Measurements from ENCODE around the gene FAM193A.

The FAM193A gene

DNA sequence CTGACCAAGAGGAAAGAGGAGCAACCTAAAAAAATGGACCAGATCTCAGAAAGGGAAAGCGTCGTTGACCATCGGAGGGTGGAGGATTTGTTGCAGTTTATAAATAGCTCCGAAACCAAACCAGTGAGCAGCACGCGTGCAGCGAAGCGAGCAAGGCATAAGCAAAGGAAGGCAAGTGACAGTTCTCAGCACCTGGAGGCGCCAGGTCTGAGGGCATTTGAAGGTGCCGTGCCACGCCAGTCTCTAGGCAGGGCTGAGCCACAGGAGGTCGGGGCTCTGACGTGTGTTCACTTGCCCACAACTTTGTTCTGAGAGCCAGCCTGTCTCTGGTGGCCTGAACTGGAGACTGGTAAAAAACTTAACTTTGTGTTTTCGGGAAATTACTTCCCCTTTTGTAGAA, 160.0 kb downstream of the FAM193A start:
- H3K4me3 ChIP-seq = no peak overlapping the region
- TF ChIP-seq EZH2 (IDR thresholded peaks at IDR 0.05) = no peak
- H3K9me3 ChIP-seq (ENCODE audit: low read depth, low read length) = no peaks in the 10 kb centered on the region
- H3K27ac ChIP-seq = no peak overlapping the region
- peaks cover 93% of the 10 kb centered on the region for H3K36me3 ChIP-seq (ENCODE audit: insufficient read depth, low read length)
- no peak for DNase-seq (ENCODE audit: low read depth, low spot score)
- no peak overlapping the region for H3K9ac ChIP-seq (ENCODE audit: insufficient read length)

- H3K9me3 ChIP-seq (ENCODE audit: low read depth, low read length) = no peaks in the 10 kb centered on the region
- TF ChIP-seq FOXP2 (optimal IDR thresholded peaks at IDR 0.05; ENCODE audit: control extremely low read depth, extremely low read length, insufficient read depth) (no peak), EZH2 (IDR thresholded peaks at IDR 0.05) (no peak), POLR2AphosphoS5 (IDR thresholded peaks at IDR 0.05; ENCODE audit: borderline replicate concordance, low read depth, low read length) (no peak)
- peaks cover 93% of the 10 kb centered on the region for H3K36me3 ChIP-seq (ENCODE audit: insufficient read depth, low read length)
These were observed 161.6 kb downstream of the FAM193A start for GRCh38 chr4:2697995-2698414.

GRCh38 chr4:2698504-2698903, 162.1 kb downstream of the FAM193A start:
- Histone ChIP-seq H3K4me3 (no peak overlapping the region), H3K9ac (ENCODE audit: insufficient read length) (no peak overlapping the region), H3K27ac (no peak overlapping the region), H3K36me3 (ENCODE audit: insufficient read depth, low read length) (peaks cover 93% of the 10 kb centered on the region), H3K9me3 (ENCODE audit: low read depth, low read length) (no peaks in the 10 kb centered on the region)
- DNase-seq (ENCODE audit: low read depth, low spot score) = no peak
- no peak for TF ChIP-seq EZH2 (IDR thresholded peaks at IDR 0.05)

More at GRCh38 chr4:2697995-2698414, 161.6 kb downstream of the FAM193A start:
- H3K4me3 ChIP-seq = no peak overlapping the region
- no peak for DNase-seq (ENCODE audit: low read depth, low spot score)
- no peak overlapping the region for H3K9ac ChIP-seq (ENCODE audit: insufficient read length)
- no peak overlapping the region for H3K27ac ChIP-seq

GRCh38 chr4:2698951-2699505, 162.6 kb downstream of the FAM193A start:
- no peak for TF ChIP-seq EZH2 (IDR thresholded peaks at IDR 0.05)
- TF ChIP-seq POLR2AphosphoS5 (IDR thresholded peaks at IDR 0.05; ENCODE audit: borderline replicate concordance, low read depth, low read length) = no peak
- no peak for TF ChIP-seq FOXP2 (optimal IDR thresholded peaks at IDR 0.05; ENCODE audit: control extremely low read depth, extremely low read length, insufficient read depth)
- H3K36me3 ChIP-seq (ENCODE audit: insufficient read depth, low read length) = peaks cover 91% of the 10 kb centered on the region
- no peak overlapping the region for H3K9ac ChIP-seq (ENCODE audit: insufficient read length)
- H3K9me3 ChIP-seq (ENCODE audit: low read depth, low read length) = no peaks in the 10 kb centered on the region
- no peak for DNase-seq (ENCODE audit: low read depth, low spot score)
- H3K4me3 ChIP-seq = no peak overlapping the region
- no peak overlapping the region for H3K27ac ChIP-seq

- TF ChIP-seq FOXP2 (optimal IDR thresholded peaks at IDR 0.05; ENCODE audit: control extremely low read depth, extremely low read length, insufficient read depth) = no peak
- no peak for TF ChIP-seq POLR2AphosphoS5 (IDR thresholded peaks at IDR 0.05; ENCODE audit: borderline replicate concordance, low read depth, low read length)
- no peak for TF ChIP-seq EZH2 (IDR thresholded peaks at IDR 0.05)
- no peak overlapping the region for H3K9ac ChIP-seq (ENCODE audit: insufficient read length)
- no peaks in the 10 kb centered on the region for H3K9me3 ChIP-seq (ENCODE audit: low read depth, low read length)
- H3K36me3 ChIP-seq (ENCODE audit: insufficient read depth, low read length) = peaks cover 88% of the 10 kb centered on the region
- H3K27ac ChIP-seq = no peak overlapping the region
- DNase-seq (ENCODE audit: low read depth, low spot score) = no peak
- no peak overlapping the region for H3K4me3 ChIP-seq
These were observed 163.1 kb downstream of the FAM193A start for GRCh38 chr4:2699534-2699933.

GRCh38 chr4:2700031-2700430, 163.6 kb downstream of the FAM193A start:
- Histone ChIP-seq H3K27ac (no peak overlapping the region), H3K9me3 (ENCODE audit: low read depth, low read length) (no peaks in the 10 kb centered on the region), H3K9ac (ENCODE audit: insufficient read length) (no peak overlapping the region), H3K4me3 (no peak overlapping the region), H3K36me3 (ENCODE audit: insufficient read depth, low read length) (peaks cover 85% of the 10 kb centered on the region)
- TF ChIP-seq FOXP2 (optimal IDR thresholded peaks at IDR 0.05; ENCODE audit: control extremely low read depth, extremely low read length, insufficient read depth) (no peak), EZH2 (IDR thresholded peaks at IDR 0.05) (no peak), POLR2AphosphoS5 (IDR thresholded peaks at IDR 0.05; ENCODE audit: borderline replicate concordance, low read depth, low read length) (no peak)
- DNase-seq (ENCODE audit: low read depth, low spot score) = no peak

DNA sequence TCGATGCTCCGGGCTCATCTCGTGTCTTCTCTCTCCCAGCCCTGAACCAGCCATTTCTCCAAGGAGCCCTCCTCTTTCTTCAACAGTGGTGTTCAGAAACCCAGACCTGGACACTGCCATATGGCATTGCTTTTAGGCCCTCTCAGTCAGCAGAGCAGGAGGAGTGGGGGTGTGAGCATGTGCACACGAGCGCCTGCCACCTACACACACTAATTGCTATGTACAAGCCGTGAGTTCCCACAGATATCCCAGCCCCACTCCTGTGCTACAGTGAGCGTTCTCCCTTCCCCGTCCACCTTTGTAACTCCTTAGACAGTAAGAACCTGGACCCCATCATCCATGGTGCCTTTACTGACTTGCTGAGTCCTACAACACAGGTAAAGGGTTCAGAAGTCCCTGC, 165.9 kb downstream of the FAM193A start:
- H3K4me3 ChIP-seq = no peak overlapping the region
- H3K36me3 ChIP-seq (ENCODE audit: insufficient read depth, low read length) = peaks cover 67% of the 10 kb centered on the region
- H3K9ac ChIP-seq (ENCODE audit: insufficient read length) = no peak overlapping the region
- TF ChIP-seq POLR2AphosphoS5 (IDR thresholded peaks at IDR 0.05; ENCODE audit: borderline replicate concordance, low read depth, low read length) = no peak
- no peak for TF ChIP-seq EZH2 (IDR thresholded peaks at IDR 0.05)
- no peak for TF ChIP-seq FOXP2 (optimal IDR thresholded peaks at IDR 0.05; ENCODE audit: control extremely low read depth, extremely low read length, insufficient read depth)
- DNase-seq (ENCODE audit: low read depth, low spot score) = no peak
- no peak overlapping the region for H3K27ac ChIP-seq
- H3K9me3 ChIP-seq (ENCODE audit: low read depth, low read length) = no peaks in the 10 kb centered on the region

DNA sequence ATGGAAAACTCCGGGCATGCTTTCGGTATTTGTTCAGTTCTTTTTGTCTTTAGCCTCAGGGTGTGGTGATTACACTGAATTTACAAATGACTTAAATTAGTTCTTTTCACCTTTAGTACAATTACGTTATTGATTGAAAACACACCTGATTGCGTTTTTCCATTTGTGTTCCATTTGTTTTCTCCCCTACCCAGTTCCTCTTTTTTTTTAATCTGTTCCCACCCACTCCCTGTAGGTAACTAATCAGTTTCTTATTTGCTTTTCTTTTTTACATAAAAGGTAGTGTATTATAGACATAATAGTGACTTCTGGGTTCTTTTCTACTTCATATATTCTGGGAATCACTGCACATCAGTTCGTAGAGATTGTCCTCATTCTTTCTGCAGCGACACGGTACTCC, 166.3 kb downstream of the FAM193A start:
- Histone ChIP-seq H3K36me3 (ENCODE audit: insufficient read depth, low read length) (peaks cover 63% of the 10 kb centered on the region), H3K4me3 (no peak overlapping the region), H3K27ac (no peak overlapping the region), H3K9me3 (ENCODE audit: low read depth, low read length) (no peaks in the 10 kb centered on the region), H3K9ac (ENCODE audit: insufficient read length) (no peak overlapping the region)
- DNase-seq (ENCODE audit: low read depth, low spot score) = no peak
- no peak for TF ChIP-seq FOXP2 (optimal IDR thresholded peaks at IDR 0.05; ENCODE audit: control extremely low read depth, extremely low read length, insufficient read depth)
- no peak for TF ChIP-seq EZH2 (IDR thresholded peaks at IDR 0.05)
- no peak for TF ChIP-seq POLR2AphosphoS5 (IDR thresholded peaks at IDR 0.05; ENCODE audit: borderline replicate concordance, low read depth, low read length)

DNA sequence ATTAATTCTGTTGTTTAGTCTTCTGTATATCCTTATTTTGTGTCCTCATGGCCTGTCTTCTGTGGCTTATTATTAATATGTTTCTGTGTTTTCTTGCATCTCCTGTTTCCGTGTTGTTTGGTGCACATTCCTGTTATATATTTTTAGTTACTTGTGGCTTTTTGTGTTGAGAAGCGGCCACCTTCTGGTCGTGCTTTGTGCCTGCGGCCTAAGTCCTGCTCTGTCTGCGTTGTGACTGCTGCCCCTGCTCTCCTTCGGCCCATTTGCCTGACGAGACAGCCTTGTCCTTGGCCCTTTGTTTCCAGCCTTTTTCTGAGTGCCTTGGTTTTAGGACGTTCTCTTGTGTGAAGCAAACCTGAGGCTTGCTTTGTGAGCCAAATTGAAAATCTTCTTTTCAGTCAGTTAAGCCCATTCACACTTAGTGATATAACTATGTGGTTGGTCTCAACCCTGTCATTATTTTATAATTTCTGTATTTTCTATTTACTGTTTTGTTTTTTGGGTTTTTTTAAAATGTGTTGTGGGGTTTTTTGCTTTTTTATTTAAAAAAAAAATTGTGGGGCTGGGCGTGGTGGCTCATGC, 175.9 kb downstream of the FAM193A start:
- no peak overlapping the region for H3K9ac ChIP-seq (ENCODE audit: insufficient read length)
- TF ChIP-seq EZH2 (IDR thresholded peaks at IDR 0.05) = no peak
- TF ChIP-seq FOXP2 (optimal IDR thresholded peaks at IDR 0.05; ENCODE audit: control extremely low read depth, extremely low read length, insufficient read depth) = no peak
- H3K4me3 ChIP-seq = no peak overlapping the region
- peaks cover 32% of the 10 kb centered on the region for H3K36me3 ChIP-seq (ENCODE audit: insufficient read depth, low read length)
- no peaks in the 10 kb centered on the region for H3K9me3 ChIP-seq (ENCODE audit: low read depth, low read length)
- DNase-seq (ENCODE audit: low read depth, low spot score) = no peak
- H3K27ac ChIP-seq = no peak overlapping the region

Data from SK-N-MC (cell line).